Left lobe of liver (tissue), 2 donors: ENCODE data around the gene MATN1. TPM values are rescaled to one million over a fixed set of nuclear protein-coding genes. Genes with fewer than 3 reads are reported as not detected.

Experiments used
- ATAC-seq: fragments of 200-7000 bp; cut with Tn5 transposase; one replicate; pipeline ENCODE4 v1.9.1; 2020; ENCODE audit warnings: mild to moderate bottlenecking, moderate library complexity
- DNase-seq: peaks from one replicate; pipeline ENCODE4 v3.0.0-alpha.2; 2020; ENCODE audit warnings: low spot score
- total RNA-seq: library from RNA; stranded (reverse); gene quantifications from one replicate; pipeline ENCODE4 v1.2.1, GENCODE V29; 2021
- donor health status: DM: no; HTN: no; CAD: no; lungs with moderate emphysema.
- donor health status: DM: no; HTN: yes; CAD: no.

Gene MATN1
- total RNA-seq, 1 donor from 2014 or later: not detected

DNA sequence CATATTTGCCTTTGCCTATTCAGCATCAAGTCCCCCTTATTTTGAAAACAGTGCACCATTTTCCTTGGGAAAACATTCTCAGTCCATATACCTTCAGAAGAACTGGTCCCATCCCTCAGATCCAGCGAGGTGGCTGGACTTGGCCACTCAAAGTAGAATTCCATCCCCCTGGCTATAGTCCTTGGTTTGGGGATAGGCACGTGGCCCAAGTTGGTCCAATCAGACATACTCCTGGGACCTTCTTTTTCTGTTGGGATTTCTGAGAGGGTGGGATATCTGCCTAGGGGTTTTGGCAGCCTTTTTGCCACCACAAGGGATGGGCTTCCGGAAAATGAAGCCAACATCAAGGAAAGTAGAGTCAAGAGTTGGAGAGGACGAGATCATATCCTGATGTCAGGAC, 10.7 kb upstream of the MATN1 start:
- ATAC-seq (no peak), DNase-seq (no peak)

DNA sequence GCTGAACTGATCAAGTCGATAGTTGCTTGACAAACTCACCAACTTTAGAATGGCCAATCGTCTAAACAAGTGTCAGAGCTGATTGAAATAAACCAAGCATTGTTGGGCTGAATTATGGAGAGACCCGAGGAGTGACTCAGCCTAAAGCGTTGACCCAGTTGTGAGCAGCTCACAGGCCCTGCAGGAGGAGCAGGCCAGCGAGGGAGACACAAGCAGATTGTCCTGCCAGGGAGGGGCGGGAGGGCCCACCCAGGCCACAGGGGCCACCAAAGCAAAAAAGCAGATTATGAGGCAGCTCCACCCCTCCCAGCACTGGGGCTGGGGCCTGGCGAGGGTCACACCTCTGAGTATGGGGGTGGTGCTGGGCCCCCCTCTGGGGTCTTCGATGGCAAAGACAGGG, 10.1 kb upstream of the MATN1 start:
- ATAC-seq: no peak
- no peak for DNase-seq

DNA sequence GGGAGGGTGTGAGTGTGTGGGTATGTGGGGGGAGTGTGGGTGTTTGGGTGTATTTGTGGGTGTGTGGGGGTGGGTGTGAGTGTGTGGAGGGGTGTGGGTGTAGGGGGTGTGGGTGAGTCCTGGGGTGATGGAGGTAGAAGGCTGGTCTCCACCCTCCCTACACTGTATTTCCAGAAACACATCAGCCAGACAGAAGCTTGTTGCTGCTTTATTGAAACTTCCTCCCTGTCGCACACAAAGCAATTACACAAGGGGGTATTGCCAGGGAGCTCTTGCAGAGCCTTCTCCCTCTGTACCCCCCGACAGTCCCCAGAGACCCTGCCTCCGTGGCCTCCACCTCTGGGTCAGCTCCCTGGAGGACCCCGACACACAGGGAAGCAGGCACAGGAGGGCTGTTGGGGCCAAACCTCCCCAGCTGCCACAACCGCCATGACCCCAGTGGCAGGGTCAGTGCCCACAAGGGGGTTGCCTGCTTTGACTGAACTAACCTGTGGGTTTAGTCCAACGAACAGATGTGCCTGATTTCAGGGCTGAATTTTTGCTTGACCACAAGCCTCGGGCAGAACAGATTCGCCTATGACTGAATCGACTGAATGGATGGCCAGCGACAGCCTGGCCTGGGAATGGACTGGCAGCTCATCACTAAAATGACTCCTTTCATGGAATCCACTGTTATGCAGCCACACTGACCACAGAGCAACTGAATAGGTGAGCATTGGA, 9.1 kb upstream of the MATN1 start:
- DNase-seq (no peak), ATAC-seq (no peak)

DNA sequence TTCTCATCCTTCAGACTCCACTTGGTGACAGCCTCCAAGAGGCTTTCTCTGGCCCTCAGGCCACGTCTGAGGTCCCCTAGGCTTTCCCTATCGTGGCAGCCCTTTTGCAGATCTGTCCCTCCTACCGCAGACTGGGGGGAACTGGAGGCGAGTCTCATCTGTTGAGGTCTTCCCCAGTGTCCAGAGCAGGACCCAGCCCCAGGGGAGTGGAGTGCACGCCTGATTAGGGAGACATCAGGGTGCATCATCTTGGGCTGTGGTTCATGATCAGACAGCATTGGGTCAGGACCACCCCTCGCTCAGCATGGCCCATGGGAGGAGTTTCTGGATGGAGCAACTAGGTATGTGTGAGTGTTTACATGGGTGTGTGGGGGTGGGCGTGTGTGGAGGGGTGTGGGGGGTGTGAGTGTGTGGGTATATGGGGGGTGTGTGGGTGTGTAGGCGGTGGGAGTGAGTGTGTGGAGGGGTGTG, 8.5 kb upstream of the MATN1 start:
- no peak for ATAC-seq

DNA sequence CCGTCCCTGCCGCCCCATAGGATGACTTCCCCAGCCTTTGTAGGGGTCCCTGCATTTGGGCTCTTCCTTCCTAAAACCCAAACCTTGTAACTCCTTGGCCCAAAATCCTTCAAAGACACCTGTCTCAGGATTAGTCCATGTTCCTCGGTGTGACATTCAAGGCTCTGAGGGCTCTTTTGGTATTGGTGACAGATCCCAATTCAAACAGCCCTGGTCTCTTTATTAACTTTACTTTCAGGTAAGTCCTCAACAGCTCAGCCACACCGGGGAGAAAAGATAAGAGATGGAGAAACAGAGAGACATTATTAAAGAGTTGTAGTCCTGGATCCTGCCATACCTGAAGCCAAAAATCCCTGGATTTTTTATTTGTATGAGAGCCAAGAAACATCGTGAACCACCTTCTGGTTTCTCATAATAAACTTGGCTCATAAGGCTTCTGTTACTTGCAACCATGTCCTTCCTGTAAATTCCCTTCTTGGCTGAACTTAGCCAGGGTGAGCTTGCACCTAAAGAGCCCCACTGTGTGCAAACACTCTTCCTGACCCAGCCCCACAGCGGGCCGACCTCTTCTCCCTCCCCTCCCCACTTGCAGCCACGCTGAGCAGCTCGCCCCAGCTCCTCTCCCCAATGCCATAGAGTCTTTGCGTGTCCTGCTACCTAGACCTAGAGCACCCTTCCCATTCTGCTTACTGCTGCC, 7.9 kb upstream of the MATN1 start:
- DNase-seq: no peak
- ATAC-seq: no peak

More for the DNA sequence above, 8.5 kb upstream of the MATN1 start:
- no peak for DNase-seq

DNA sequence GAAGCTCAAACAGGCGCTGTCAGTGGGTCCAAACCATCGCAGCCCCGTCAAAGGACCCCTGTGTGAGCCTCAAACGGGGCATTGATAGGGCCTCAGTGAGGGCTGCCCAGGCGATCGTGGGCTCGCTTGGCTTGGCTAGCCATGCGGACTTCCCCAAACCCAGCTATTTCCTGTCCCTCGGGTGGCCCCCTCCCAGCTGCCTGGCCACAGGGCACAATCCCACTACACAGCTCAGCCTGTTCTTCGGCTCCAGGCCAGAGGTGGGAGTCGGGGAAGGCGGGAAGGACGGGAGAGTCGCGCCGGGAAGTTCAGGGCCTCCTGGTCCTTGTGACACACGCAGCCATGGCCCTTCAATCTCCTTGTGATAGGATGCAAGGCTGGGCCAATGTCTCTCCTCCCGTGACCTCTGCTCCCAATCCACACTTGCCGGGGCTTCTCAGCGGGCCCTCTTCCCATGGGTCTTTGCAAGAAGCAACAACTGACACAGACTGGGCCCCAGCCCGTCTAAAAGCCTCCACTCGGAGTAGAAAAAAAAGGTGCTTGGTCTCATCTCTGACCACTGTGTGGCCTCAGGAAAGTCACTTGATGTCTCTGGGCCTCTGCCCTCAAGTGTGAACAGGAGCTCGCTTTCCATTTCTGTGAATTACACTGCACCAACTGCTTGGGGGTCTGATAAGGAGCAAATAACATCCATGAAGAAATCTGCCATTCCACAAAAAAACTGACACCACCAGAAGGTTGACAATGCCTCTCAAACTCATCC, 7.1 kb upstream of the MATN1 start:
- DNase-seq (no peak), ATAC-seq (no peak)

DNA sequence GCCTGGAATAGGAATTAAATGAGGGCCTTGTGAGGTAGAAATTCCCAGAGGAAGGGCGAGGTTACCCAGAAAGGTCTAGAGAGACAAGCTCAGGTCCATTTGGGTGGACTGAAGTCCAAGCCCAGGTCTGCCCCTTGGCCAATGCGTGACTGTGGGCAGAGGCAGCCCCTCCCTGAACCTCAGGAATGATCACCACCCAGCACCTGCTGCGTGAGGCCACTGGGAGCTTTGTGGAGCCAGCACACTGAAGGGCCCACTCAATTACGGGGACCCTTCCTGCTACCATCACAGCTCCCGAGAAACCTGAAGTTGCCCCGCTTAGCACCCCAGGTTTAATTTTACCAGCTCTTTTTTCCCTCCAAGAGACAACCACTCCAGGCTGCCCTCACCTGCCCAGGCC, 6.5 kb upstream of the MATN1 start:
- ATAC-seq (no peak), DNase-seq (no peak)

DNA sequence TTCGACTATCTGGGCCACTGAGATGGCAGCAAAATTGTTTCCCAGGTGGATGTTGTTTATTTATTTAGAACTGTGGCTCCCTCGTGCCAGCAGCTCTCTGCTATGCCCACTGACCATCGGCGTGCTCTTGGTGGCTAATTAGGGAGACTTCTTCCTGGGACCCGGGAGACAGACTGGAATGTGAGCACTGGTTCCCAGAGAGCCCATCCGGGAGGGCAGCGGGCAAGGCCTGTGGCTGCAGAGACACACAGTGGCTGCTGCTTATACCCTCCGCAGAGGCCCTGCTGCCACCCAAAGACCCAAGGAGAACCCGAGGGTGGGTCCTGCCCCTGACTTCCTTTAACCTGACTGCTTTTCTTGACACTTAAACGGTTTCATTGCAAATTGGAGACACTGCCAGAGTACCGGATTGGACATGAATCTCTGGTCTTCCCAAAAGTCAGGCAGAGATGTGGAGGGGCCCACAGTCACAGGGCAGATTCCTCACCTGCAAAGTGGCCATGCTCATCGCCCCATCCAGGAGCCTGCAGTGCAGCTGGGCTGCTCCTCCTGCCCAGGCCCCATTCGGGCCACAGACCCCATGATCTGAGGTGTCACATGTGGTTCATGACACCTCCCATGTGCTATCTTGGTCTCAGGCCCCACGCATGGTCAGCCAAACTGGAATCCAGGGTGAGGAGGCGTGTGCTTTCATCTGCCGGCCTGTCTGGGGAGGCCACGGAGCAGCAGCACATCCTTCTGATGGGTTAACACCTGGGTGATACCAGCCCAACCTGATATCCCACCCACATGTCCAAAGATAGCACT, 5.7 kb upstream of the MATN1 start:
- no peak for DNase-seq

DNA sequence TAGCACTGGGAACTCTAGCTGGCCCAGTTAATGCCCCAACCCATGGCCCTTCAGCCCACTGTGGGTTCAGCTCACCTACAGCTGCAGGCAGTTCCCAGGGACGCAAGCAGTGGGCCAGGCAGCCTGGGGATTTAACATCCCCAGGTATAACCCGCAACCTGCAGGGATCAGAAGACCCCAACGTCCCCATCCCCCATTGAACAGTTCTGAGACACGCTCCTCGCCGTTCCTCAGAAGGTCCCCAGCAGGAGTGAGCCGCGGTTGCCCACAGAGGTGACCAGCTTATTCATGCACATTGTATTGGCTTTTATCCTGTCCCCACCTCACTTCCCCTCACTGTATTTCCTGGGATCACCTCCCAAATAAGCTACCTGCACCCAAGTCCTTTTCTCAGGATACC, 5.0 kb upstream of the MATN1 start:
- DNase-seq (no peak), ATAC-seq (no peak)

More for the DNA sequence above, 5.7 kb upstream of the MATN1 start:
- no peak for ATAC-seq

DNA sequence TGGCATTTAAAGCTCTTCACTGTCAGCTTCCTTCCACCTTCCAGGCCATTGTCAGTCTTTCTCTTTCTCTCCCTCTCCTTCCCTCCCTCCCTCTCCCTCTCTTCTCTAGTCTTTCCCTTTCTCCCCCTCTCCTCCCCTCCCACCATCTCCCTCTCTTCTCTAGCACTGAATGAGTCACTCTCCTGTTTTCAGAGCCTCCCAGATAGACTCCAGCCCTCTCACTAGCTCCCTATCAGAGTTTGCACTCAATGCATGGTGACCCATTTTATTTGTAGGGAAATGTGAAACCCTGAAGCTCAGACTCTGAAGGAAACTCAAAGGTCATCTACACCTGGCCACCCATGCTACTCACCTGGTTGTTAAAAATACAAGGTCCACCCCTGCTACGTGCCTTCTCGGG, 4.4 kb upstream of the MATN1 start:
- DNase-seq: no peak
- no peak for ATAC-seq

DNA sequence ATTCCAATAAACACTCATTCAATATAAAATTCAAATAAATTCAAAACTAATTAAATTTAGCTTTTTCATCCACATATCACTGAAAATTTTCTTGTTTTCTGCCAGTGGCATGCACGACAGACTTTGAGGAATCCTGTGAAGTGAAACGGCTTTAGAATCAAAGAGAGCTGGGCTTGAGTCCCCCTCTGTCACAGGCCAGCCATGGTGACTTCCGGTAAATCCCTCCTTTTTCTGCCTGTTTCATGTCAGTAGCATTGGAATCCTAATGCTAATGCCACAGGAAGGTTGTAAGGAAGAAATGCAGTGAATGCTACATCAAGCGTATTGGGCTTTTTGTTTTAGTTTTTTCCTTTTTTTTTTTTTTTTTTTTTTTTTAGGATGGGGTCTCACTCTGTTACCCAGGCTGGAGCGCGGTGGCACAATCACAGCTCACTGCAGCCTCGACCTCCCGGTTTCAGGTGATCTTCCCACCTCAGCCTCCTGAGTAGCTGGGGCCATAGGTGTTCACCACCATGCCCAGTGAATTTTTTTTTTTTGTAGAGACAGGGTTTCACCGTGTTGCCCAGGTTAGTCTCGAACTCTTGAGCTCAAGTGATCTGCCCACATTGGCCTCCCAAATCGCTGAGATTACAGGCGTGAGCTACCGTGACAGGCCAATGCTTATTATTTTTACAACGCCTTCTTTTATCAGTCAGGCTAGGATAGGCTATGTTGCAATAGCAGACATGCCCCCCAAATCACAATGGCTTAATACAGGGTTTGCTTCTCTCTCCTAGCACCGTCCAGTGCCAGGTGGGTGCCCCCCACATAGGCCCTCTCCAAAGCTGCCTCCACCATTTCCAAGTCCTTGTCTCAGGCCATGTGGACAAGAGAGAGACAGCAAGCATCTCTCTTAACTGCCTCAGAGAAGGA, 3.6 kb upstream of the MATN1 start:
- no peak for ATAC-seq
- no peak for DNase-seq

DNA sequence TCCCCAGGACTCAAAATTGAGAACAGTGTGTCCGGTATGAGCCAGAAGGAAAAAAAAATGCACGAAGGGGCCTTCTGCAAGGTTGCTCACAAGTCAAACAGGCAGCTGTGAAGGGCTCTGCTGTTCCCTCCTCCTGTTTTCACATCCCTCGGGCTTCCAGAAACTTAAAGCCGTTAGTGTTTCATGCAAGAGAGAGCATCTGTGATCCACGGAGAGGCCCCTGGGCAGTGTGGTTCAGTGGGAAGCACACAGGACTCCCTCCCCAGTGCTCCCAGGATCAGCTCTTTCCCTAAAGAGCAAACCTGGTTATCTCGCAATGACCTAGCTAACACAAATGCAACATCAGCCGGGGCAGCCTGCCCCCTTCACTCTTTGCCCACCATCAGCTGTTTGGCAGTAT, 2.9 kb upstream of the MATN1 start:
- ATAC-seq (no peak), DNase-seq (no peak)

DNA sequence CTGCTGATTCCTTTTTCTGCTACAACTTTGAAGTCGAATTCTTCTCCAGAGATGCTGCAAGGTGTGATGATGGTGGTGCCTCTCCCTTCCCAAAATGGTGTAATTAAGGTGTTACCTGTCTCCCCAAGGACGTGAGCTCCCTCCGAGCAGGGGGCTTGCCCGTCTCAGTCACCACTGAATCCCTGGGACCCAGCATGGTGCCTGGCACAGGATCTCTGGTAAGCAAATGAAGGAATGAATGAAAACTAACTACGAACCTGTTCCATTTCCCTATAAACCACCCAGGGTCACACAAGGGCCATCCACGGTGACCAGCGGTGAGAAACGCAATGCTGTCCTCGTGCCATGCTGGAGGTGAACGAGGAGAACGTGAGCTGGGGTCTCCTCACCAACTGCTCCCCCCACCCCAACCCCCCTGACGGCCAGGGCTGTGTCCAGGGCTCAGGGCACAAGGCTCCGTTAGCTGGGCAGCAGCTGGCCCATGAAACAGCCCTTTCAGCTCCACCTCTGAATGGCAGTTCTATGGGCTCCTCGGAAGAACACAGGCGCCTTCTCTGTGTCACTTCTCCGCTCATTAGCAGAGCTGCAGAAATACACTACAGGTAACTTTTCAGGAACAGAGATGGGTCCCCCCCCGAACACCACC, 2.2 kb upstream of the MATN1 start:
- no peak for ATAC-seq
- no peak for DNase-seq

DNA sequence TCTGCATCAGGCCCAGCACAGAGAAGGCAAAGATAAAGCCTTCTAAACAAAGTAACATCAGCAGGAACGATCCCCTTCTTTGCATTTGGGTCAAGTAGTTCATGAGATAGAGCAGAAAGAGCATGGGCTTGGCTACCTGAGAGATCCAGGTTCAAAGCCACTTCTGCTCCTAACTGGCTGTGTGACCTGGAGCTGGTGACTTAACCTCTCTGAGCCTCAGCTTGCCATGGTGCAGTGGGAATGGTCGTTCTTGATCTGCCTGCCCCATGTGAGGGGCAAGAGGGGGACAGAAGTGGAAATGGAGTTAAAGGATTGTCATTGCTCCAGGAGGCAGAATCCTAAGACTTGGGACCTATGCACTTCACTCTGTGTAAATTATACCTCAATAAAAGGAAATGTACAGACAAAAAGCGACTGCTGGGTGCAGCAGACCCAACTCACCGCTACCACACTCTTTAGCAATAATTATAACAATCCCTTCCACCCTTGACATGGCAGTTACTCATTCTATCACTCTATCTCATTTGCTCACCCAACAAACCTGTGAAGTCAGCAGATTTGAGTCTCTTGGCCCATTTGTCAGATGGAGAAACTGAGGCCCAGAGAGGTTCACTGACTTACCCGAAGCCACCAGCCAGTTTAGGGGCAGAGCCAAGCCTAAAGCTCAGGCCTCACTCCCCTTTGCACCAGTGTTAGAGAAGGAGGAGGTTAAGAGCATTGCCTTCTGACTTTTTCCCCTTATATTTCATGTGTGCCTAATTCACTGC, 1.5 kb upstream of the MATN1 start:
- DNase-seq (no peak), ATAC-seq (no peak)

DNA sequence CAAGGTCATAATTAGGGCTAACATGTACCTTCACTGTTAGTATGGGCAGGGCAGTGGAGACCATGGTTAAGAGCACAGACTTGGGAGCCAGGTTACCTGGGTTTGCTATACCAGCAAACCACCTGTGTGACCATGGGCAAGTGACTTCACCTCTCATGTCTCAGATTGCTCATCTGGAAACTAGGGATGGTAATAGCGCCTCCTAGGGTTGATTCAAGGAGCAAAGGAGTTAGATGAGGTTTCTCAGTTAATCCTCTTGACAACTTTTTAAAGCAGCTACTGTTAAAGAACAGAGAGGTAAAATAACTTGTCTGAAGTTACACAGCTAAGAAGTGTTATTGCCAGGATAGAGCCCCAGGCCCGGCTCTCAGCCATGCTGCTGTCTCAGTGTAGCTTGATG, 790 bp upstream of the MATN1 start:
- no peak for ATAC-seq

DNA sequence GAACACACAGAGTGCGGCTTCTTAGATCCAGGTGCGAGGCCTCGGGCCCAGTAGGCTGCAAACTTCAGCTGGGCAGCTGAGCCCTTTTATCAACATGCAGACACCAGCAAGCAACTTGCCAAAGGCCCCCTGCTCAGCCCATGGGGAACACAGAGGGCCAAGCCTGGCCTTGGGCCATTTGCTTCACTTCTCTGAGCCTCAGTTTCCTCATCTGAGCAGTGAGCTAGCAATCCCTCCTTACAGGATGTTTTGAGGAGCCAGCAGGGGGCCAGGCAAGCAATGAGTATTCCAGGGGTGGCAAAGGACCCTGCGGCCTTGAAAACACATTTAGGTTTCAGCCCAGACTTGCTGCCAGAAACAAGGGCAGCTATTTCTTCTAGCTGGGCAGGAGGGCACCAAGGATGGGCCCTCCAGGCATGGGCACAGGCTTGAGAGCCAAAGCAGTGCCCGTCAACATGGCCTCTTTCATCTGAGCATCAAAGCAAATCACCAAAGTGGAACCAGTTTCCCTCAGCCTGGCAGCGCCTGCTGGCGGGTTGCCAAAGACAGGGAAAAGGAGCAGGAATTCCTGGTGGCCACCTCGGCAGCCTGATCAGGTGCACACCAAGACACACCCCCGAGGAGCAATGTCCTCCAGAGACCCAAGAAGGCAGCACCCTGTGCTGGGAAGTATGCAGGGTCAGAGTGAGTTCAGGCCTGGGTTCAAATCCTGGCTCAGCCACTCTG, 1.4 kb downstream of the MATN1 start:
- no peak for ATAC-seq
- DNase-seq: no peak

More for the DNA sequence above, 790 bp upstream of the MATN1 start:
- no peak for DNase-seq

DNA sequence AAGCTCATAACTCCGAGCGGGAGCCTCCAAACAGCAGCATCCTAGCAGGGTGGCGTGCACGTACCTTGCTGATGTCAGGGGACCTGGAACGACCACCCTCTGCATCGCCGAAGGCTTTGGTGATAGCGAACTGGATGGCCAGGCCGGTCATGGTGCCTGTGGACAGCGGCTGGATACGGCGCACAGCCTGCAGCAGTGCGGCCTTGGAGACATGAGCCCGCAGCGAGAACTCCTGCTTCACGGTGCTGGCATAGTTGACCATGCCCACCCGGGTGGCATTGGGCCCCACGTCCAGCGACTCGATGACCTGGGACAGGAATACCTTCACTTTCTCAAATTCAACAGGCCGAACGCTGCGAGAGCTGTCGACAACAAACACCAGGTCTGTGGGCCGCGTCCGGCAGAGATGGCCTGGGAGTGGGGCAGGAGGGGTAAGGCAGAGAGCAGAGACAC, 2.0 kb downstream of the MATN1 start:
- DNase-seq: no peak
- no peak for ATAC-seq
